A673 (cell line): ENCODE measurements around the gene ATP5F1C. TPM values are rescaled to one million over a fixed set of nuclear protein-coding genes. Genes with fewer than 3 reads are reported as not detected.
A peak's percentile ranks its signal among the peaks of the same experiment; 100 is the strongest.

Experiments used
- BruUV-seq: library from RNA; stranded (reverse); fragments of 400-500 nt; replicated peaks from 2 replicates; lab custom pipeline; 2021; lab: Mats Ljungman, UMichigan
- CTCF ChIA-PET: fragments of 300-600 bp; sonication (Branson Sonifier 250); formaldehyde crosslinking; loops from one replicate; lab custom pipeline; 2022; ENCODE audit warnings: antibody characterized with exemption; lab: Charles Lee
- POLR2A ChIA-PET: fragments of 300-600 bp; sonication (Branson Sonifier 250); formaldehyde crosslinking; loops from one replicate; lab custom pipeline; 2022; ENCODE audit warnings: antibody characterized with exemption; ENCODE audit not compliant: low non-redundant PET; lab: Charles Lee
- DNase-seq: peaks from one replicate; pipeline ENCODE4 v3.0.0-alpha.2; 2015; ENCODE audit warnings: low spot score
- H3K27ac ChIP-seq: fragments of 200-600 bp; sonication (generic); 2 replicates; pipeline ENCODE4 v1.5.1; 2016; ENCODE audit warnings: mixed run types, low read depth, mild to moderate bottlenecking, mixed read lengths, antibody characterized with exemption, low read length; ENCODE audit not compliant: poor library complexity, severe bottlenecking
- H3K27me3 ChIP-seq: fragments of 200-600 bp; sonication (generic); replicated peaks from 2 replicates; pipeline ENCODE4 v1.6.1; 2017; ENCODE audit warnings: mixed run types, low read depth, mild to moderate bottlenecking, mixed read lengths, antibody characterized with exemption, low read length; ENCODE audit not compliant: insufficient read depth, poor library complexity
- H3K36me3 ChIP-seq: fragments of 200-600 bp; sonication (generic); 2 replicates; pipeline ENCODE4 v1.6.1; 2016; ENCODE audit warnings: mixed run types, mild to moderate bottlenecking, mixed read lengths, antibody characterized with exemption, low read length; ENCODE audit not compliant: insufficient read depth, poor library complexity, severe bottlenecking
- H3K4me1 ChIP-seq: fragments of 200-600 bp; sonication (generic); 2 replicates; pipeline ENCODE4 v1.6.1; 2017; ENCODE audit warnings: mixed run types, mild to moderate bottlenecking, mixed read lengths, antibody characterized with exemption, low read length; ENCODE audit not compliant: insufficient read depth, poor library complexity, severe bottlenecking
- H3K4me3 ChIP-seq: fragments of 200-600 bp; sonication (generic); 2 replicates; pipeline ENCODE4 v1.5.1; 2016; ENCODE audit warnings: low read depth, mixed run types, mild to moderate bottlenecking, mixed read lengths, low read length; ENCODE audit not compliant: poor library complexity, severe bottlenecking
- H3K9me3 ChIP-seq: fragments of 200-600 bp; sonication (generic); 2 replicates; pipeline ENCODE4 v1.6.1; 2016; ENCODE audit warnings: mixed run types, low read depth, mild to moderate bottlenecking, mixed read lengths, antibody characterized with exemption, low read length; ENCODE audit not compliant: poor library complexity, severe bottlenecking
- CTCF ChIP-seq: fragments of 300-800, 200-600 bp; sonication (generic); conservative IDR thresholded peaks from 2 replicates; pipeline ENCODE4 v1.5.1; 2017; ENCODE audit warnings: low read depth, mild to moderate bottlenecking, antibody characterized with exemption, low read length, moderate library complexity, mixed read lengths
- EZH2 ChIP-seq: fragments of 200-600 bp; sonication (generic); IDR thresholded peaks from 2 replicates; pipeline ENCODE4 v1.6.1; 2017; ENCODE audit warnings: borderline replicate concordance, low read depth, mild to moderate bottlenecking, mixed read lengths, antibody characterized with exemption, low read length; ENCODE audit not compliant: poor library complexity, severe bottlenecking
- intact Hi-C: fragments of 100-400 bp; cut with micrococcal nuclease; formaldehyde crosslinking; loops from one replicate; pipeline ENCODE4 v1.10.0; 2022; ENCODE audit not compliant: unreplicated experiment
- total RNA-seq: library from RNA; stranded (reverse); gene quantifications from 2 replicates; pipeline ENCODE4 v1.2.3, GENCODE V29; 2021

The ATP5F1C gene
- total RNA-seq, 1 experiment from 2014 or later = 401 TPM

GRCh38 chr10:7817576-7817975, 29.6 kb downstream of the ATP5F1C start:
- BruUV-seq = no TSS peak
- intact Hi-C loops = no loop called here

GRCh38 chr10:7817984-7818294, 30.0 kb downstream of the ATP5F1C start:
- ChIA-PET CTCF (interaction anchor here (0.9 to 1.0 kb wide), 2 partner anchors 30 to 293 kb away, joined by 3 to 5 read pairs; partner anchors contain the start of genes ATP5F1C and KIN), POLR2A (interaction anchor here (0.6 to 1.0 kb wide), 2 partner anchors 13 to 31 kb away, joined by 4 read pairs; no protein-coding TSS in a partner anchor)
- H3K36me3 ChIP-seq = no peaks in the 10 kb centered on the region
- intact Hi-C loops = no loop called here
- TF ChIP-seq CTCF (no peak), EZH2 (no peak)
- no peaks in the 10 kb centered on the region for H3K27me3 ChIP-seq
- H3K4me1 ChIP-seq = peaks cover 7% of the 10 kb centered on the region
- H3K27ac ChIP-seq = no peak overlapping the region
- H3K4me3 ChIP-seq = peak overlapping the region; percentile 92
- H3K9me3 ChIP-seq = no peaks in the 10 kb centered on the region
- BruUV-seq = no TSS peak
- no peak for DNase-seq

More at GRCh38 chr10:7817576-7817975, 29.6 kb downstream of the ATP5F1C start:
- Histone ChIP-seq H3K36me3 (no peaks in the 10 kb centered on the region), H3K9me3 (no peaks in the 10 kb centered on the region), H3K27me3 (no peaks in the 10 kb centered on the region), H3K27ac (no peak overlapping the region), H3K4me1 (peaks cover 7% of the 10 kb centered on the region), H3K4me3 (peak overlapping the region; percentile 92)
- no peak for DNase-seq
- TF ChIP-seq CTCF = no peak
- no peak for TF ChIP-seq EZH2
- POLR2A ChIA-PET = interaction anchor here (0.6 to 1.0 kb wide), 2 partner anchors 13 to 30 kb away, joined by 4 read pairs; no protein-coding TSS in a partner anchor
- CTCF ChIA-PET = interaction anchor here (0.9 to 1.0 kb wide), 2 partner anchors 30 to 292 kb away, joined by 3 to 5 read pairs; partner anchors contain the start of genes ATP5F1C and KIN

- peaks cover 7% of the 10 kb centered on the region for H3K4me1 ChIP-seq
- POLR2A ChIA-PET = interaction anchor here (0.6 to 1.0 kb wide), 2 partner anchors 12 to 31 kb away, joined by 4 read pairs; no protein-coding TSS in a partner anchor
- intact Hi-C loops = no loop called here
Measured at GRCh38 chr10:7818295-7819120, 30.5 kb downstream of the ATP5F1C start, which contains the start of gene TAF3. Gene TAF3 (plus strand): TSS chr10:7818505. CDS start chr10:7818710, 205 bp downstream.

More at GRCh38 chr10:7818295-7819120, 30.5 kb downstream of the ATP5F1C start, which contains the start of gene TAF3:
- Histone ChIP-seq H3K27me3 (no peaks in the 10 kb centered on the region), H3K27ac (peak within 1 kb of the TSS; percentile 79), H3K9me3 (no peaks in the 10 kb centered on the region), H3K36me3 (no peaks in the 10 kb centered on the region), H3K4me3 (peak within 1 kb of the TSS; percentile 92)
- CTCF ChIA-PET = interaction anchor here (0.9 to 1.0 kb wide), 2 partner anchors 31 to 293 kb away, joined by 3 to 5 read pairs; partner anchors contain the start of genes ATP5F1C and KIN
- peak; percentile 96 for DNase-seq
- BruUV-seq = no TSS peak
- TF ChIP-seq CTCF (no peak), EZH2 (no peak)
